GM18873 (cell line): ENCODE data around the gene CALHM5.
"Not testable (repeated sequence)": the region's sequence is repeated elsewhere in the genome, so short reads cannot be mapped to it uniquely, and the experiment has no call there.

Experiments
- ATAC-seq: cut with Tn5 transposase; IDR thresholded peaks from one replicate; pipeline ENCODE4 v1.9.1; 2021; ENCODE audit warnings: mild to moderate bottlenecking, moderate library complexity, moderate number of reproducible peaks; ENCODE audit not compliant: unreplicated experiment, low FRiP score

CALHM5 gene, protein sequence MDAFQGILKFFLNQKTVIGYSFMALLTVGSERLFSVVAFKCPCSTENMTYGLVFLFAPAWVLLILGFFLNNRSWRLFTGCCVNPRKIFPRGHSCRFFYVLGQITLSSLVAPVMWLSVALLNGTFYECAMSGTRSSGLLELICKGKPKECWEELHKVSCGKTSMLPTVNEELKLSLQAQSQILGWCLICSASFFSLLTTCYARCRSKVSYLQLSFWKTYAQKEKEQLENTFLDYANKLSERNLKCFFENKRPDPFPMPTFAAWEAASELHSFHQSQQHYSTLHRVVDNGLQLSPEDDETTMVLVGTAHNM

DNA sequence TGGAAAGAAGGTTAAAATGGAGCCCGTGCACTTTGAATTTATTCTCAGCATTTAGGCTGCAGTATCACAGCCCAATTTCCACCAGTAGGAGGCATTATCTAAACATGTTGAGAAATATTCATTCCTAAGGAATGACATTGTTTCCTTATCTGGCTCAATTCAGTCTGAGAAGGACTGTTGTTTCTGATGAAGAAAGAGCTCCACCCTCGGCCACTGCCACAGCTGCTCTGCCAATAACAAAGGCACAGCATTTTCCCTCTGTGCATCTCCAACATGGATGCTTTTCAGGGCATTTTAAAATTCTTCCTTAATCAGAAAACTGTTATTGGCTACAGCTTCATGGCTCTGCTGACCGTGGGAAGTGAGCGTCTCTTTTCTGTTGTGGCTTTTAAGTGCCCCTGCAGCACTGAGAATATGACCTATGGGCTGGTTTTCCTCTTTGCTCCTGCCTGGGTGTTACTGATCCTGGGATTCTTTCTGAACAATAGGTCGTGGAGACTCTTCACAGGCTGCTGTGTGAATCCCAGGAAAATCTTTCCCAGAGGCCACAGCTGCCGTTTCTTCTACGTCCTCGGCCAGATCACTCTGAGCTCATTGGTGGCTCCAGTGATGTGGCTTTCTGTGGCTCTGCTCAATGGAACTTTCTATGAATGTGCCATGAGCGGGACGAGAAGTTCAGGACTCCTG is at the start of gene CALHM5:
CALHM5 (plus strand) TSS at position 216 of the 687 bp plus-strand sequence; CDS start at position 274, 58 bp downstream.
- no peak for ATAC-seq

DNA sequence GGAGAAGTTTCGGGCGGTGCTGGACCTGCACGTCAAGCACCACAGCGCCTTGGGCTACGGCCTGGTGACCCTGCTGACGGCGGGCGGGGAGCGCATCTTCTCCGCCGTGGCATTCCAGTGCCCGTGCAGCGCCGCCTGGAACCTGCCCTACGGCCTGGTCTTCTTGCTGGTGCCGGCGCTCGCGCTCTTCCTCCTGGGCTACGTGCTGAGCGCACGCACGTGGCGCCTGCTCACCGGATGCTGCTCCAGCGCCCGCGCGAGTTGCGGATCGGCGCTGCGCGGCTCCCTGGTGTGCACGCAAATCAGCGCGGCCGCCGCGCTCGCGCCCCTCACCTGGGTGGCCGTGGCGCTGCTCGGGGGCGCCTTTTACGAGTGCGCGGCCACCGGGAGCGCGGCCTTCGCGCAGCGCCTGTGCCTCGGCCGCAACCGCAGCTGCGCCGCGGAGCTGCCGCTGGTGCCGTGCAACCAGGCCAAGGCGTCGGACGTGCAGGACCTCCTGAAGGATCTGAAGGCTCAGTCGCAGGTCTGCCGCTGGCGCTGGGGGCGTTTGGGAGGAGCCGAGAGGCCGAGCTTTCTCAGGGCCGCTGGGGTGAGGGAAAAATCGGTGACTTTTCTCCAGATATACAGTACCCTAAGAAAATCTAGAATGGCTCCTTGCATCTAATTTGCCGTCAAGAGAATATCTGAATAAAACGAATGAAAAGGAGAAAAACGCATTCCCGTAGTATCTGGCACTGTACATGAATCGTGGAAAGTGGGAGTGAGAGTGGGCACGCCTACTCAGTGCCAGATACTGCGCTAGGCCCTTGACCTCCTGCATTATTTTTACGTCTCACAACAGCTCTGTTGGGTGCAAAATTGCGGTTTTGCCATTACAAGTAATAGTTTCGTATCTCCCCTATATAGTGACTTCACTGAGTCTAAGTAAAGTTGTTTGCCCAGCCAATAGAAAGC is 49.2 kb upstream of the CALHM5 start:
- ATAC-seq = peak; percentile 74

DNA sequence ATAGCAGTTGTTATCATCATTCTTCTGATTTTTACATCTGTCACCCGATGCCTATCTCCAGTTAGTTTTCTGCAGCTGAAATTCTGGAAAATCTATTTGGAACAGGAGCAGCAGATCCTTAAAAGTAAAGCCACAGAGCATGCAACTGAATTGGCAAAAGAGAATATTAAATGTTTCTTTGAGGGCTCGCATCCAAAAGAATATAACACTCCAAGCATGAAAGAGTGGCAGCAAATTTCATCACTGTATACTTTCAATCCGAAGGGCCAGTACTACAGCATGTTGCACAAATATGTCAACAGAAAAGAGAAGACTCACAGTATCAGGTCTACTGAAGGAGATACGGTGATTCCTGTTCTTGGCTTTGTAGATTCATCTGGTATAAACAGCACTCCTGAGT is 48.1 kb upstream of the CALHM5 start:
- ATAC-seq = no peak

DNA sequence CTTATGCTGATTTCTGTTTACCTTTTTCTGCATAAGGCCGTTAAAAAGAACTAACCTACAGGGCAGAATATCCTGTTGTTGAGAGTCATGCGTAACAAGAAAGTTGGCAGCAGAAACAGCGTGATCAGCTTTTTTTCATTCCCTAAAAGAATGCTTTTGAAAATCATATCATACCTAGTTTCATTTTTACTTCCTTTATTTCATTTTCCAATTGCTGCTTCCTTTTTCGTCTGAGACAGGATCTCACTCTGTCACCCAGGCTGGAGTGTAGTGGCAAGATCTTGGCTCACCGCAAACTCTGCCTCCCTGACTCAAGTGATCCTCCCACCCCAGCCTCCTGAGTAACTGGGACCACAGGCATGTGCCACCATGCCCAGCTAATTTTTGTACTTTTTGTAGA is 46.2 kb upstream of the CALHM5 start:
- no peak for ATAC-seq

DNA sequence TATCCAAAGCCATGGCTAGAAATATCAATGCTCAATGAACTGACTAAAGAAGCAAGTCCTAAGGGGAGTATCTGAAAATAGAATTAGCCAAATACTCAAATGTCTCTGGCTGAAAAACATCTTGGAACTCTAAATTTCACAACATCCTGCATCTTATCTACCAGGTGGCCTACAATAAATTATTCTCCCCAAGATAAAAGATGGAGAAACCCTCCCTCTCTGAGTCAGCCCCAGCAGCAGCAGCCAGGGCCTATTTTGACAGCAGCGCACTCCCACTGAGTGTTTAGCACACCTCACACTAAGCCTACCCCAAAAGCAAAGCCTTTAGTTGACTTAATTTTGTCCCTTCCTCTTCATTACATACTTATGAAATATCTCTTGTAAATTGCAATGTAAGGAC is 44.3 kb upstream of the CALHM5 start:
- ATAC-seq = no peak

DNA sequence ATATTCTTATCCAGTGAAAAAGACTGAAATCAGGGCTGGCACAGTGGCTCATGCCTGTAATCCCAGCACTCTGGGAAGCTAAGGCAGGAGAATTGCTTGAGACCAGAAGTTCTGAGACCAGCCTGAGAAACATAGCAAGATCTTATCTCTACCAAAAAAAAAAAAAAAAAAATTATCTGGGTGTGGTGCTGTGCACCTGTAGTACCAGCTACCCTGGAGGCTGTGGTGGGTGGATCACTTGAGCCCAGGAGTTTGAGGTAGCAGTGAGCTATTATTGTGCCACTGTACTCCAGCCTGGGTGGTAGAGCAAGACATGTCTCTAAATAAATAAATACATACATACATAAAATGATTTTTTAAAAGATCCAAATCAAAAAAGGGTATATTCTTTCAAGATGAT is 43.9 kb upstream of the CALHM5 start:
- no peak for ATAC-seq

DNA sequence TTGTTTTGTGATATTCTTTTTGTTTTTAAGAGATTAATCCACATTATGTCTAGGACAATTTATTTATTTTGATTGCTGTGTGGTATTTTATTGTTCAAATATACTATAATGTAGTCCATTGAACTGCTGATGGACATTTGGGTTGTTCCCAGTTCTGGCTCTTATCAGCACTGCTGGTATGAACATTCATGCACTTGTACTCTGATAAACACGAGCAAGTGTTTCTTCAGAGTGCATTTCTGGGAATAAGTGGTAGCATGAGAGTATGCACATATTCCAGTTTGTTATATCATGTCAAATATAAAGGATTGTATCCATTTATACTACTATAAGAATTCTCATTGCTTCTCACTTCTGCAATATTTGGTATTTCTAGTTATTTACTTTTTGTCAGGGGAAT is 43.1 kb upstream of the CALHM5 start:
- ATAC-seq = no peak

DNA sequence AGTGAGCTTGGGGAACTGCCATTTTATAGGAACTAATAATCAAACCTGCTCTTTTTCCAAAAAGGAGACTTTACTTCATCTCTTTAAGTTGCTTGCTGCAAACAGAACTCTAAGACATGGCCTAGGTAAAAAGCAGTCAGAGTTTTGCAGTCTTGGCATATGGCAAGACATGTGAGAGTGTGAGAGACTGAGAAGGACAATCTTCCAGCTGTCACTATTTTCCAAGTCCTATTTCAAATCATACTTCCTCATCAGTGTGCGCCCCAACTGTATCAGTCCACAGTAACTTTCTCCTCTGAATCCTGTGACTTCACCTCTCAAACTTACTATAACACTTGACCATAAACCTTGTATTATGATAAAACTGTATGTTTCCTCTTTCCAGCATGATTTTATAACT is 39.9 kb upstream of the CALHM5 start:
- no peak for ATAC-seq

DNA sequence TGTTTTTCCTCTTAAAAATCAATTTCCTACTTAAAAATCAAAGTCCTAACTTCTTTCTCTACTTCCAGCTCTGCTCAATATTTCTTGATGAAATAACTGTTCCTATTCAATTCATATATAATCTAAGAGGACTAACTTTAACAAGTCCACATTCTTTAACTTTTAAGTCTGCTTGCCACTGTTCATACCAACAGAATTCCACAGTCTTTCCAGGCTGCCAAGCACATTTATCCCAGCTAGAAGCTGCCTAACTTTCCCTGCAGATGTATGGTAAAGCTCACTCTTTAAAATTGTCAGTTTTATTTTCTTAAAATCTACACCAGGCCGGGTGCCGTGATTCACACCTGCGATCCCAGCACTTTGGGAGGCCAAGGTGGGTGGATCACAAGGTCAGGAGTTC is 38.7 kb upstream of the CALHM5 start:
- no peak for ATAC-seq

DNA sequence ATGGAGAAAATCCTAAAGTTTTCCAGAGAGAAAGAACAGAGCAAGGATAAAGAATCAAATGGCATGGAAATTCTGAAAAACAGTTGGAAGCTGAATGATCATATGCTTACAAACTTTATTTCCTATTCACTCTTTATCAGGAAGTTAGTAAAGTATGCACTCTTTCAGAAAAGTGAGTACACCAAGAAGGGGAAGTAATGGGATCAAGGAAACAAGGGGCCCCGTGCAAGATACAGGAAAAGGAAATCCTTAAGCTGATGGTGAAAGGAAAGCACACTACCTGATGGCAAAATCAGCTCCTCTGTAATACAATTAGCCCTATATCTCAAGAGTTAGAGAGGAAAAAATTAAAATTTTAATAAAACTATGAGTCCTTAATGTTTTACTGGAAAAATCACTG is 36.3 kb upstream of the CALHM5 start:
- ATAC-seq = no peak

DNA sequence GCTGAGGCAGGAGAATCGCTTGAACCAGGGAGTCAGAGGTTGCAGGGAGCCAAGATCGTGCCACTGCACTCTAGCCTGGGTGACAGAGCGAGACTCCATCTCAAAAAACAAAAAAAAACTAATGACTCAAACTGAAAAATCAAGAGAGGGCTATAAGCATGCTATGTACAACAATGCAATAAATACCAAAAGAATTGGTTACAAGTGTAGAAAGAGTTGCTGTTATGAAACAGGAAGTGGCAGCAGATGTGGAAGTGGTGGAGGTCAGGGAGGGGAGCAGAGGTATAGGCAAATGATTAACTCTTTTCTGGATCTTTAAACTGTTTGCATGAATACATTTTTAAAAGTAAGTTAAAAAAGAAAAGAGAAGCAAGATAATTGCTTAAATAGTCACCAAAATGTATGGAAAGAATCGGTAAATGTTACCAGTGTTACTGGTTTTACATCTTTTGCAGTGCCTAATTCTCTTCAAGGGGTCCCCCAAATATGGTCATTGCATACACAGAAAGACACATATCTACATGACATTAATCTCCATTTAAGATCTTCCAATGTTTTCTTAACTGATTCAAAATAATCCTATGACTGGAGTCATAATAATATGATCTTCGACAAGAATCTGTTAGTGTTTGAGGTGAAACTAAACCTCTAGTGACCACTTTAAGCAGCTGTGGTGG is 35.3 kb upstream of the CALHM5 start:
- ATAC-seq = peak; percentile 100

DNA sequence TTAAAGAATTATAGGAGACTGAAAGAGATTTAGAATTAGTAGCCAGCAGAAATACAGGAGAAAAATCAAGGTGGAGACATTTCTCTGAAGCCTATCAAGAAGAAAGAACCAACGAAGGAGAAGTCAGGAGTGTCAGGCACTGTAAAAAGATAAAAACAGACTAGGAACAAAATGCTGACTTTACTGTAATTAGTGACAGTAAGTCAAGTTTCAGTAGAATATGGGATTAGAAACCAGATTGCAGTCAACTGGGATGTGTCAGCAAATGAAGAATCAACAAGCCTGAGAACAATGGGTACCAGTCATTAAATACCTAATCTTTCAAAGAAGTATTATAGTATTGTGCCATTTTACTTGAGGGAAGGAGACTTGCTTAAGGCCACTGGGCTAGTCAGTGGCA is 28.7 kb upstream of the CALHM5 start:
- ATAC-seq = no peak

DNA sequence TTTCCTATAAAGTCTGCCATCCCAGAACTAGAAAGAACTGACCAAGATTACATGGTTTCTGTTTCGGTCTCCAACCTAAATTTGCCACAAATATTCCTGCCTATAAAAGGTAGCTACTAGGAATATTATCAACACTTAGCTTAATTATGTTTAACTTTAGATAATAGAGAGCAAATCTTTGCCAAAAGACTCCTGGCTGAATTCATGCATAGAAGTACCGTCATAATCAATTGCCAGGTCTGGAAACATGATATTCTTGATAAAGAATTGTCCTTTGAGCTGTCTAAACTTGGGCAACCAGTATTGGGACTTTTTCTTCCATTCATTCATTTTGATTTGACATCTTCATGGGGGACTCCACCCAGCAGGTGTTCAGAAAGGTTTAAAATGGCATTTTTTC is 27.8 kb upstream of the CALHM5 start:
- no peak for ATAC-seq

DNA sequence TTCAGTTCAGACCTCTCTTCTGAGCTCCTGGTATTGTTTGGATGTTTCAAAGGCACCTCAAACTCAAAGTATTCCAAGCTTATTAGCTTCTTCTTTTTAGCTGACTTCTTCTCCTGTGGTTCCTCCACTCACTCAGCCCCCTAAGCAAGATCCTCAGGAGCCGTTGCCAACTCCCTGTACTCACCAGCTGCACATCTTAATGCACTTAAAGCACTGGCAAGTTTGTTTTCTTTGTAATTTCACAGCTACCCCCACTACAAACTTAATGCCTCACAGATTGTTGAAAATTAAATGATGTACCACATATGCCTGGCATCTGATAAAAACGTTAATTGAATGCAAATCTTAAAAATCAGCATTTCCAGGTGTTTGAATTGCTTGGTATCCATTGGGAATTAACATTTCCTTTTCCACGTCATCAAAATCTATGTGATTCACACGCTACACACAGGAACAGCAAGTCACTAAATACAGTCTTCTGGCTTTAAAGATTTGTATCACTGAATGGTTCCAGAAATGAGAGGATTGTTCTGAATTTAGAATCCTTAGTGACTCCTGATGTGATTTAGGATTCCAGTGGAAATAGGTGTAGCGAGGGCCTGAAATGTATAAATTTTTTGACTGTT is 25.8 kb upstream of the CALHM5 start:
- ATAC-seq = no peak

DNA sequence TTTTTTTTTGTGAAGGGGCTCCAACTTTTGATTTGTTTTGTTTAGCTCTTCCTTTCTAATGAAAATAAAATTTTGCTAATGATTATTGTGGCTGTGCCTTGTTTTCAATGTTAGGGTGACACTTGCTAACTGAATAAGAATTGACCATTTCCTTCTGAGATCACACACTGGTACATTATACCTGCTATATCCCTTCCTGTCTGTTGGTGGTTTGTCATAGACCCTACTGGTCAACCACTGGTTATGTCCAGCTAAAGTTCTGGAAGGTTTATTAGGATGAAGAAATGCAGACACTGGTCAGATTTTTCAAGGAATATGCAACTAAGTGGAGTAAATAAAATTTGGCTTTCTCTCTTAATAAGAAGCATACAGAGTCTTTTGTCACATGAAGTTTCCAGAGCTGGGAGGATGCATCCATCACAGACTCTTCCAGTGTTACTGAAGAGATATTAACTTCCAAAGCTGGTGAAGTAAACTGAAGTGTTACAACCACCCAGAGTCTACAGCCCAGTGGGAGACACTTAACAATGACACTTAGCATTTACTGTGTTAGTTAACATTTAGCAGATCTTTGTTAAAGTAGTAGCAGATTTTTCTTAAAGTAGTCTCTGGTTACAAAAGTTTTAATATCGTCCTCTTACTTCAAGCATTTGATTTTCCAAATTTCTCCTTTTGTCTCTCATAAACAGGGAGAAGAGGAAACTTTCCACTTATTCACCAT is 19.7 kb upstream of the CALHM5 start:
- no peak for ATAC-seq

DNA sequence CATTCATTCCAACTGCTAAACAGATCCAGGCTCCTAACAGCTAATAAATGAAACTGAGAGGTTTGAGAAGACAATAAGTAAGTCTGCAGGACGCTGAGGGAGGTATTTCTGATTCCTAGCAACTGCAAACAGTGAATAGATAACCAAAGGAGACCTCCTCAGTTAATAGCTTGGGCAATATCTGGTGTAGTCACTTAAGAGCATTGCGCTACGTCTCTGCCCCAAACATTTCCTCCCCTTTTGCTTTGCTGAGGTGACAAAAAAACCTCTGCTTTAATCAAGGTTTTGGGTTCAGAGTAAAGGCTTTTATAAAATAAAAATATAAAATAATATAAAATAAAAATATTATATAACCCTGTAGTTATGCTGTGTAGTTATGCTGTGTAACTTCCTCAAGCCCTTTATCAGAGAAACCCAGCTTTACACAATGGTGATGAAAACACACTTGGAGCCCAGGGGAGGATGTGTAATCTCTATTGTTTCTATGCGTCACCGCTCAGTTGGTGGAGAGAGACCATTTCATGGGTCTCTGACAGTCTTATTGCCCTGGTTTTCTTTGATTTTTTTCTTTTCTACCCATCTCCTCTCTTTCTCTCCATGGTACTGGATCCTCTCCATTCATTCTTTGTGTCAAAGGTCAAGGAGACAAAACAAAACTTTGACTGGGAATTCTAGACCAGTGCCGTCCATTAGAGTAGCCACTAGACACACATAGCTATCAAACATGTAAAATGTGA is 18.9 kb upstream of the CALHM5 start:
- ATAC-seq = no peak

DNA sequence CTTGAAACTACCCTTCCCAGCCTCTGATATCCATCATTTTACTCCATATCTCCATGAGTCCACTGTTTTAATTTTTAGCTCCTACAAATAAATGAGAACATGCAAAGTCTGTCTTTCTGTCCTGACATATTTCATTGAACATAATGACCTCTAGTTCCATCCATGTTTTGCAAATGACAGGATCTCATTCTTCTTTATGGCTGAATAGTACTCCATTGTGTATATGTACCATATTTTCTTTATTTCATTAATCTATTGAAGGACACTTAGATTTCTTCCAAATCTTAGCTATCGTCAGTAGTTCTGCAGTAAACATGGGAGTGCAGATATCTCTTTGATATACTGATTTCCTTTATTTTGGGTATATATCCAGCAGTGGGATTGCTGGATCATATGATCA is 16.3 kb upstream of the CALHM5 start:
- ATAC-seq = not testable (repeated sequence)

DNA sequence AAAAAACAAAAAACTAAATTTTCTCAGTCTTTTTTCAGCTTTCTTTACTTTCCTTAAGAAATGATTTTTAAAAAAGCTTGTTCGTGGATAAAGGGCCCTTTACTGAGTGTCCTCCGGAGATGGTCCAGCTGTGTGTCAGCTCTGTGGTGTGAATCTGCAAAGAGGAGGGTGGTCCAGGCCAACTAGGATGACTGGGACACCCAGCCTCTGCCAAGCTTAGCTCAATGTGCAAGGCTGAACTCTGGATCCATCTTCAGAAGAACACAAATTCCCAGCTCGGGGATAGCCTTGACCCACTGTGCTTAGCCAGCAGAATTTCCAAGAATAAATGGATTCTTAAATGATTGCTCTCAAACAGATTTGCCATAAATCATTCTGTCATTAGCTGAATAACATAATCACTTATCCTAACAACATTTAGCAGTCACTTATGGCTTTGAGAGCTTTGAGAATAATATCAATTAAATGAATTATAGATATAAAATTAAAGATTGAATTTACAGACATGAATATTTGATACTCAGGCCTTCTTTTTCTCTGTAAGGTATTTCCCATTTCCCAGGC is 14.2 kb upstream of the CALHM5 start:
- ATAC-seq = no peak
